GM19452 (cell line): ENCODE data around the gene NEU4.
A peak's percentile ranks its signal among the peaks of the same experiment; 100 is the strongest.

Experiments used
- ATAC-seq: cut with Tn5 transposase; IDR thresholded peaks from one replicate; pipeline ENCODE4 v1.9.1; 2021; ENCODE audit not compliant: unreplicated experiment

The NEU4 gene

DNA sequence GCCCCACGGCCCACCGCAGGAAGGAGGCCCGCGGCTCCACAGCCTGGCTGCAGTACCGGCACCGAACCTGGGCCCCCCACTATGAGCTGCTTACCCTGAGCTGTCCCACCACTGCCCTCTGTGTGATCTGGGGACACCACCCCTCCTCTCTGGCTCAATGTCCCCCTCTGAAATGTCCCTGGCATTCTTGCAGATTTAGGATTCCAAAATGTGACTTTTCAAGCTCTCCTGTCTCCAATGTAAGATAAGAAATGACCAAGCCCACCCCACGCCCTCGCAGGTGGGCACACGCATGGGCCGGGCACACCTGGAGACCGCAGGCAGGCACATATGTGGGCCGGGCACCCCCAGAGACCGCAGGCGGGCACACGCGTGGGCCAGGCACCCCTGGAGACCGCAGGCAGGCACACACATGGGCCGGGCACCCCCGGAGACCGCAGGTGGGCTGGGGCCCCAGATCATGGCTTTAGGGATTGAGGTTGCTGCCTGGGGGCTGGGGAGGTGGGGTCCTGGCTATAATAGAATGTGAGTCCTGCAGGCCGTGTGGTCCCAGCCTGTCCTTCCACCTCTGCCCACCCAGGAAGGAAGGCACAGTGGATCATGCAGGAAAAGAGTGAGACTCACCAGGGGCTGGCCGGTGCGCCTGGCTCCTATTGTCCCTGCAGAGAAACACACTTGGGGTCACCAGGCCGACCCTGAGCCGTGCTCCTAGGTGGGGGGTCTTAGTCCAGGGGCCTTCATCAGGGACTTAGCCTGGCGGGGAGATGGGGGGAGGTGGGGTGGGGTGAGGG is 42.5 kb downstream of the NEU4 start:
- no peak for ATAC-seq

DNA sequence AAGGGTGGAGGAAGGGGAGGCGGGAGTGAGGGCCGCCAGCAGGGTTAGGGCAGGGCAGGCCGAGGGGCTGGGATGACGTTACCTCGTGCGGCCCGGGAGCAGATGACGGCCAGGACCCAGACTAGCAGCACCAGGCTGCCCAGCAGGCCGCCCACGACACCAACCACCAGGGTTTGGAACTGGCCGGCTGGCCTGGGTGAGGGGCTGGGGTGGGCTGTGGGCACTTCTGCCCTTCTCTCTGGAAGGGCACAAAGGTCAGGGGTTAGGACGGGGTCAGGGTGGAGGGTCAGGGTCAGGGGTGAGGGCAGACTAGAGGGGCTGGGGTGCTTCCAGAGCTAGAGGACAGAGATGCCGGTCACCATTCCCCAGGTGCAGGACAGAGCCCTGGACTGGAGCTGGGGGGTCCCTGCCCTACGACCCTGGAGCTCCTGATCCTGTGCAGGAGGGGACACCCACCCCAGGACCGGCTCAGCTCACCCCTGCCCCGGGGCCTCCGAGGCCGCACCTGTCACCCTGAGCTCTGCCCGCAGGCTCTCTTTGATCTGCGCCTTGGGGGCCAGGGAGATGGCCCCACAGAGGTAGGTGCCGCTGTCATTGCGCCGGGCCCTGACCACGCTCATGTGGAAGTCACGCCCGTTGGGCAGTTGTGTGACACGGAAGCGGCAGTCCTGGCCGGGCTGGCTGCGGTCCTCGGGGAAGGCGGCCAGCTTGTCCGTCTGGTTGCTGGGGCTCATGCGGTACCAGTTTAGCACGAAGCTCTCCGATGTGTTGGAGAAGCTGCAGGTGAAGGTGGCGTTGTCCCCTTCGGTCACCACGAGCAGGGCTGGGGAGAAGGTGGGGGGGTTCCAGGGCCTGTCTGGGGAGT is 43.4 kb downstream of the NEU4 start:
- ATAC-seq, result no peak

DNA sequence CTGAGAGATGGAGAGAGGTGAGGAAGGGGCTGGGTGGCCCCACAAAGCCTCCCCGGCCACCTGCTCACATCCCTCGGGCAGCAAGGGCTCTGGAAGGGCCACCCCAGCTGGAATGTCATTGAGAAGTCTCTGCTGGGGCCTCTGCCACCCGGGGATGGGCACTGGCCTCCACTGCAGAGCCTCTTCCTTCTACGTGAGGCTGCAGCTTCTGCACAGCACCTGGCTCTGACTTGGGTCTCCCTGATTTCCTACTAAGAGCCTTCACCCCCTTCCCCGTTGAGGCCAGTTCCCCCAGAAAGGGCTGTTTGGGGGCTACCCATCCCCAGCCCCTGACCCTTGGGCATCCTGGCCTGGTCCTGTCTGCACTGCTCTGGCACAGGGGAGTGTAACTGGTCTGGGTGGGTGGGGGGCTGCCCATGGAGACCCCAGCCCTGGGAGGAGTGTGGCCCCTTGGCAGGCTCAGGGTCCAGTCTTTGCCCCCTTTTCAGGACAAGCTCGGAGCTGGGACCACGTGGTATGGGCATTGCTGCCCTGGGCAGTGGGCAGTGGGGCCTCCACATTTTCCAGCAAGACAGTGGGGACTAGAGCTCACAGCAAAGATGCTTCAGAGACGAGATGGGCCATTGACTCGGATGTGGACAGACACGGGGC is 44.1 kb downstream of the NEU4 start:
- no peak for ATAC-seq

DNA sequence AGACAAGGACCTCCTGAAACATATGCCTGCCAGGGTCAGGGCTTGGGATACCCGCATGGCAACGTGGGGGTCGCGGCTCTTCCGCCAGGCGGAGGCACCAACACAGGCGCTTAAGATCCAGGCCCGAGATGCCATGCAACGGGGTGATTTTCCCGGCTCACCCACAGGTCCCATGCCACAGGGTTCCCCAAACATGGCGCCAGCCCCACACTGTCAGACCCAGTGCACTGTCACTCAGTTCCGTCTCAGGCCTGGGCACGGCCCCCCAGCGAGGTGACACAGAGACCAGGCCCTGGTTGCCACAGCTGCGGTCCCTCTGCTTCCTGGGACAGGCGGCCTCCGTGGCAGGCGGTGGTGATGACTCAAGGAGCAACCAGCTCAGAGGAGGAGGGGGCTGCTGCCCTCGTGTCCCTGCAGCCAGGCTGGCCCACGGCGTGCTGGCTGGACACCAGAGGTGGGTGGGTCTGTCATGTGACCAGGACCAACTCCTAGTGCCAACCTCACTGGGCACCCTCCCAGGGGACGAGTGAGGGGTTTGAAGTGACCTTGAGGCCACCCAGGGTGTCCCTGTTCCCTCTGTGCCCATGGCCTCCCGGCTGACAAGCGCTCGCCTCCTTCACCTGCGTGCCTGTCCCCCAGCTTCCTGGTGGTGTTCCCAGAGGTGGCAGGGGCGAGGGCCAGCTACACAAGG is 44.8 kb downstream of the NEU4 start:
- no peak for ATAC-seq

DNA sequence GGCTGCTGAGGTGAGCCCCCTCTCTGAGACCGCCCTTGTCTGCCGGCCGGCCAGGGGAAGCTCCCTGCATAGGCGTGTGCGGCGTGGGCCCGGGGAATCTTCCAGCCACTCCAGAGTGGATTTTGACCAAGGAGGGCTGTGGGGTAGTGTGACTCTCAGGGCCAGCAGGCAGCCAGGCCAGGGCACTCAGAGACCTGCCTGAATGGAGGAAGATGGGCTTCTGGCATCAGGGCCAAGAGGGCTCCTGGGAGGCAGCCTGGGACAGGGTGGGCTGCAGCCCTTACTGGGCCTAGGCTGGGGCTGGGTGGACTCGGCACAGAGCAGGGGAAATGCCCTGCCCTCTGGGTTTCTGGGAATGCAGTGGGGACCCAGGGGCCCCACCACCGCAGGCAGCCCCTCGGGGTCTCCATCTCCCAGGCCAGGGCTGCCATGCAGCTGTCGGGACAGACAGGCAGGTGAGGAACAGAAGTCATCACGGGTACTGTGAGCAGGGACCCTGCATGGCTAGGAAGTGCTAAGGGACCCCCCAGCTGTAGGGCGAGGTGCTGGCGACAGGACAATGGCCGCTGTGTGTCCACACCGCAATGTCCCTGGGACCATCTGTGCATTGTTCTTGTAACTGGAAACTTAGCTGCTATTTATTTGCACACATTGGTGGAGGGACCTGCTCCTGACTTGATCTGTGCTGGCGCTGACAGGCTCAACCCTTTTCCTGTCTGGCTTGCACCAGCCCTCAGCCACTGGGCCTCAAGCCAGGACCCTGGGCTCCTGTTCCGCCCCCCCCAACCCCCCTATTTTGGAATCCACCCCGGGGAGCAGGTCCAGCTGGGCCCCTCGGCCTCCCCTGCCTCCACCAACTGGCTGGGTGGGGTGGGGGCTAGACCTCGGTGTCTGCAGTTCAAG is 45.6 kb downstream of the NEU4 start:
- no peak for ATAC-seq

DNA sequence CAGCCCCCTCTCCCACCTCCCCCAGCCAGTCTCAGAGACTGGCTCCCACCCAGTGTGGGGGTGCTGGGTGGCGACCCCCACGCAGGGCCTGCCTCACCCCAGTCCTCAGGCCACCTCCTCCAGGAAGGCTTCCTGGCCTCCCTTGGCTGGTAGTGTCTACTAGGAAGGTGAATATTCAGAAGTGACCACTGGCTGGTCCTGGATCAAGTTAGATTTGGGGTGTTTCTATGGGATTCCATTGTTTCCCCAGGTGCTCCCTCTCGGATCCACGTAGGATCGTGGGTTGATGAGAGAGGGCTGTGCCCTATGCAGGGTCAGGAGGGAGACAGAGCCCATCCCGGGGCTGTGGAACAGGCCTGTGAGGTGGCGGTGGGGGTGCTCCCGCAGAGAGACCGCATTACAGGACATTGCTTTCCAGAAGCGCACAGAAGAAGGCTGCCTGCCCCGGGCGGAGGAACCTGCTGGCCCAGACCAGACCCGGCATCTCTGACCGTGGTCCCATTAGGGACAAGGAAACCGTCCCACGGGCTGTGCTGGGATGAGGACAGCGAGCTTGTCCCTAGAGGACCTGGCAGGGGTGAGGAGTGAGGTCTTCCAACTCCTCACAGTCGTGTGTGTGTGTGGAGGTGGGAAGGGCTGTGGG is 46.4 kb downstream of the NEU4 start:
- no peak for ATAC-seq

DNA sequence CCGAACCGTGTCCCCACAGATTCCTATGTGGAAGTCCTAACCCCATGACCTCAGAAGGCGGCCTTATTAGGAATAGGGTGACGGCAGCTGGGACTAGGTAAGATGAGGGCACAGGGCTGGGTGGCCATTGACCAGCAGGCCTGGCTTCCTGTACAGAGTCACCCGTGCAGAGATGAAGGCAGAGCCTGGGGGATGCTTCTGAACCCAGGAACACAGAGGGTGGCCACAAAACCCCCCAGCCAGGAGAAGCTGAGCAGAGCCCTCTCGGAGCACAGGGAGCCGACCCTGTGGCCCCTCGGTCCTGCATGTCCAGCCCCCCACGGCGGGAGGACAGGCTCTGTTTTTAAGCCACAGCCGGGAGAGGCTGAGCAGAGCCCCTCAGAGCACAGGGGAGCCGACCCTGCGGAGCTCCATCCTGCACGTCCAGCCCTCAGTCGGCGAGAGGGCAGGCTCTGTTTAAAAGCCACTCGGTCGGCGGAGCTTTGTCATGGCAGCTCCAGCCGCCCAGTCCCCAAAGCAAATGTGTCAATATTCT is 47.0 kb downstream of the NEU4 start:
- ATAC-seq, result no peak

DNA sequence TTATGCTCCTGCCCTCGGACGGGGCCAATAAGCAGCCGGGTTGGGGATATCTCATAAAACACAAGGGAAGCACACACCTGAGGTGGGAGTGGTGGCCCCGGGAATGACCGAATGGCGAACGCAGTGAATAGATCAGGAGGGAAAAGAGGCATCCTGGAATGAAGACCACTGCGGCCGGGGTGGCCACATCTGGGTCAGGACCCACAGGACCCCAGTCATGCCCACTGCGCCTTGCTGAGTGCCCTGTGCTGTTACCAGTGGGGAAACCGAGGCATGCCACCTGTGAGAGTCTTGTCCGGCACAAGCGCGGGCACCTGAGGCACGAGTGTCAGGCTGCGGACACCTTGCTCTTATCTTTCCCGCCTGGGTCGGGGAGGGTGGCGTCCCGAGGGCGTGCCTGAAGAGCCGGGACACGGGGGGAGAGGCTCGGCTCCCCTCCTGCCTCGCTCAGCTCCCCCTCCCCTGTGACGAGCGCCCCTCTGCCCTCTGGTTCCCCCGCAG is 48.1 kb downstream of the NEU4 start:
- ATAC-seq, result no peak

DNA sequence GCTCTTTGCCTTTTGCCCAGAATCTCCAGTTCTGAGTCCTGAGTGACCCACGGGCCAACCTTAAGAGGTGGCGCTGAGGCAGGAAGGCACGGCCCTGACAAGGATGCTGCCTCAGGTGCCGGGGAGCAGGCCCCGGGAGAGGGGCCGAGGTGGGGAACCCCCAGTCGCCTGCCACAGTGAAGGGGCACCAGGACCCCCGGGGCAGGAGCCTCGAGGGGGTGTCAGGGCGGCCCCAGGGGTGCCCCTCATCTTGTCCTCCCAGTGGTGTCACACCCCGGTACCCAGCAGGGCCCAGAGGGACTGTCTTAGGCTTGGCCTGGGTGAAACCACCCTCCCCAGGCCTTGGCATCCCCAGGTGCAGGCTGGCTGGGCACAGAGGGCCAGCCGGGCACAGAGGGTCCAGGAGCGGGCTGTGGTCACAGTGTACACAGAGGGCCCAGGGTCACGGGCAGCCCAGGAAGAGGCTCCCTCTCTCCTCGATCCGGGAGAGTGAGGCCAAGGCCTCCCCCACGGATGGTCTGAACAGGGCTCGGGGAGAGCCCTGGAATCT is 48.7 kb downstream of the NEU4 start:
- ATAC-seq, result no peak

DNA sequence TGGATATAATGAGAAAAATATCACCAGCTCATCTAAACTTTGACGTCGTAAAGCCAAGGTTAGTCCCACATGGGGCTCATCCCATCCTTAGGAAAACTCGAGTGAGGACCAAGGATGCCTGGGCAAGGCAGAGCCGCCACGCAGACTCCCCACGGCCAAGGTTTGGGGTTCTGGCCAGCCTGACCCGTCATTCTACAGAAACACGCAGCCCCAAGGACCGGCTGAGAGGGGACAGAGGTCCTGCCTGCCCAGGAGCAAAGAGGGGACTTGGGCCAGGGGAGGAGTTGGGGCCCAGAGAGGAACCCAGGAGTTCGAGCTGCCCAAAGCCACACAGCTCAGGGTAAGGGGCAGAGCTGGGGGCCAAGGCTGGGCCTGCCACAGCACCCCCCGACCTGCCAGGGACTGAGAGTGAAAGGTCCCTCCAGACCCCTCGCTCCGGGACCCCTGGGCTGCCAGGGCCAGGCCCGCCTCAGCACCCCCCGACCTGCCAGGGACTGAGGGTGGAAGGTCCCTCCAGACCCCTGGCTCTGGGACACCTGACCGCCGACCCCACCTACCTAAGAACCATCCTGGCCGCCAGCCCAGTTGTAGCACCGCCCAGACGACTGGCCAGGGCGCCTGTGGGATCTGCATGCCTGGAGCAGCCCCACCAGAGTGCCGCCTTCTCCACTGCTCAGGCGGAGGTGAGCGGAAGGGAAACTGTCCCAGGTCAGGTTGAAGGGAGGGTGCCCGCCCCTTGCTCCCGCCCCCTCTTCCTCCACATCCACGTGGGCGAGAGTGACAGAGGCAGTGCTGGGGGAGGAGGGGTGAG is 49.4 kb downstream of the NEU4 start, which contains the start of gene PDCD1:
PDCD1 (minus strand) TSS at position 689 of the 811 bp plus-strand sequence; CDS start at position 633, 56 bp downstream.
- ATAC-seq, result peak; percentile 37

DNA sequence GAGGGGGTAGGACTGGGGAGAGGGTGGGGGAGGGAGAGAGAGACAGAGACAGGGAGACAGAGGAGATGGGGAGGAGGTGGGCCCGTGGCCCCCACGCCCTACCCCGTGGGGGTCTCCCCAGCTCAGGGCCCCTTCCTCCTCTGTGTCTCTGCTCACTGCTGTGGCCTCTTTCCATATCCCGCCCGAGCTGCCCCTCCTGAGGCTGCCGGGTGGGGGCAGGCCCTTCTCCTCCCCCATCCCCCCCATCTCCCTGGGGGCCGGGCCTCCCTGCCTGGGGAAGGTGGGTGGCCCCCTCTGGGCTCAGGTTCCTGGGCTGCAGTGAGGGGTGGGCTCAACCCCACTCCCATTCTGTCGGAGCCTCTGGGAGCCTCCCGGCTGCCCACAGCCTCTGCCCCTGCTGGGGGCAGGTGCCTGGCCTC is 50.0 kb downstream of the NEU4 start:
- peak; percentile 7 for ATAC-seq

DNA sequence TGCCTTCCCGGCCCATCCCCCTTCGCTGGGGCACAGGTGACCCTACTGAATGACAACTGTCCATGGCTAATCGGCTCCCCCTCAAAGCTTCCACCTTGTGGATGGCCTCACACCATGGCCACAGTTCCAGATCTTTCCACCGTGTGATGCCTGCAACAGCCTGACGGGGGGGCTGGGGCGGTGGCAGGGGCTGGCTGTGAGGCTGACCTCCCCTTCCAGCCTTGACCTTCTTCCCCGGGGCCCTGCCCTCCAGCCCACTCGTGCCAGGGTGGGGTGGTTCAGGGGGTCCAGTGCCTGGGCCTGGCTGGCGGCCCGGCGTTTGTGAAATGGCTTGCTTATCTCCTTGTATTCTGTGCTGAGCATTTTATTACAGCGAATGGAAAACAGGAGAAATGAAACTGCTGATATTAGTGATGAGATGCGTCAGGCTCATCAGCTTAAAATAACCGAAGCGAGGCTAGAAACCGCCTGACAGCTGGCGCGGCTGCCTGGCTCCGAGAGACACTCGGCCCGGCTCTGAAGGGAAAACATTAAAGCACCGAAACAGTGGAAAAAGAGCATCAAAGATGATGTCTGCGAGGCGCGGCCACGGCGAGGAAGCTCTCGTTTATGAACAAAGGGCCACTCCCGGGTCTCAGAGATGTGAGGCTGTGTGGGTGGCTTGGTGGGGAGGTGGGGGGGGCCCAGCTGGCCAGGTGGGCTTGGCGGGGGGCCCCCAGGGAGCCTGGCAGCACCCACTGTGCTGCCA is 50.6 kb downstream of the NEU4 start:
- peak; percentile 43 for ATAC-seq

DNA sequence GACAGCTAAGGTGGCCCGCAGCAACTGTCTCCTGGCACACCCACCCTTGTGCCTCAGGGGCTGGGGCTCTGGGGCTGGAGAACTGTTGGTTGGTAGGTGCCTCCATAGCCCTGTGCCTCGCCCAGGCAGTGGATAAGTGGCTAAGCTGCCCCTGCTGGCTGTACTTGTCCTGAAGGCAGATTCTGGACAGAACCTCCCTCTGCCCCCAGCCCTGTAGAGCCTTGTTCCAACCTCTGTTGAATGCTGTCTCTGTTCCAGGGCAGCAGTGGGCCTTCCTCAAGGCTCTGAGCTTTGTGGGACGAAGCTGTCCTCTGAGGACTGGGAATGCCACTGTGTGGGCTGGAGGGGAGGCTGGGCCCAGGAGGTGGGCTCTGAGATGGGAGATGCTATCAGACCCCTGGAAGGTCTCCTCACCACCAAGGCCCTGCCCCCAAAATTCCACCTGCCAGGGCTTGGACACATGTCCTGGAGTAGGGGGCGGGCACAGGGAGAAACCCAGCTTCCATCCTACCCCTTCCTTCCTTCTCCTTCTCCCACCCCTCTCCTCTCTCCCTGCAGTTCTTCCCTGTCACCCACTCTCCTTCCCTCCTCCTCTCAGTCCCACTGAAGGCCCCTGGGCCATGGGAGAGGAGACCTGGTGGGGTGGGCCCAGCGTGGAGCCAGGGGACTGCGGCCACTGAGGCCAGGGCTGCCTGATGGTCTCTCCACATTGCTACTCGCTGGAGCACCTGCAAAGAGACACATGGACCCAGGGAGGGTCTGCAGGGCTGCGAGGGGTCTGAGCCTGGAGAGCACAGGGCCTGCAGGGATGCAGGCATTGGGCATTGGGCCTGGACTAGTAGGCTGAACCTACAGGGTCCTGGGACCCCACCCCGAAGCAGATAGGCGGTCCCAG is 51.4 kb downstream of the NEU4 start:
- peak; percentile 1 for ATAC-seq

DNA sequence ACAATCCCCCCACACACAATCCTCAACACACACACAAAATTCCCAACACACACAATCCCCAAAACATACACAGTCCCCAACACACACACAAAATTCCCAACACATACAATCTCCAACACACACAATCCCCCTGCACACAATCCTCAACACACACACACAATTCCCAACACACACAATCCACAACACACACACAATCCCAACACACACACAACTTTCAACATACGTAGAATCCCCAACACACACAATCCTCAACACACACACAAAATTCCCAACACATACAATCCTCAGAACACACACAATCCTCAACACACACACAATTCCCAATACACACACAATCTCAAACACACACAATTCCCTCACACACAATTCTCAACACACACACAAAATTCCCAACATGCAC is 52.3 kb downstream of the NEU4 start:
- ATAC-seq, result no peak

DNA sequence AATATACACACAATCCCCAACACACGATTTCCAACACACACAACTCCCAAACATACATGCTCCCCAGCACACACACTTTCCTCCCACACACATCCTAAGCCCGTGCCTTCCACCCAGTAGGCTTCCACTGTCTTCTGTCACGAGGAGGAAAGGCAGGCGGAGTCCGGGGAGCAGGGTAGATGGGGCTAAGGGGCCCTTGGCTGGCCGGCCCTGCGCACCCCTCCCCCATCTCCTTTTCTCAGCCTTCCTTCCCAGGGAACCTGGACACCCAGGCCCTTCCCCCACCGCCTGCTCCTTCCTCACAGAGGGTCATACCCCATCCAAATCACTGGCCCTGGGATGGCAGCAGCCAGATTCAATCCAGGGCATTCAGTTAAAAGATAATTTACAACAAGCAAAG is 53.1 kb downstream of the NEU4 start:
- ATAC-seq, result no peak
